GM19023 (cell line): ENCODE measurements around the gene AP1M1.
"Not testable (repeated sequence)": the region's sequence is repeated elsewhere in the genome, so short reads cannot be mapped to it uniquely, and the experiment has no call there.

Source experiments
- ATAC-seq: cut with Tn5 transposase; IDR thresholded peaks from one replicate; pipeline ENCODE4 v1.9.1; 2021; ENCODE audit warnings: mild to moderate bottlenecking, moderate library complexity; ENCODE audit not compliant: unreplicated experiment

Gene AP1M1

GRCh38 chr19:16259385-16260159 is 61.9 kb downstream of the AP1M1 start:
- no peak for ATAC-seq

GRCh38 chr19:16260160-16260811 is 62.6 kb downstream of the AP1M1 start:
- no peak for ATAC-seq

DNA sequence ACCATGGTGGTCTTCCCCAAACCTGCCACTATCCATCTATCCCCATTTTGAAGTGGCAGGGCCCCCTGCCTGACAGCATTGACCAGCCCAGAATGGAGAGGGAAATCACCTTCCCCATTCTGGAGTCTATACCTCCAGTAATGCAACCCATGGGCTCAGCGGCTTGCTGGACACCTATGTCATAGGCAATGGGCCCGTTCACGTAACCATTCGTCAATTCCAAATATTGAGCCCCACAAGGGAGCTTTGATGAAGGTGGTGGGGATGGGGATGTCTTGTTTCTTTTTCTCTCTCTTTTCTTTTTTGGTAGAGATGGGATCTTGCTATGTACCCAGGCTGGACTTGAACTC is 63.1 kb downstream of the AP1M1 start:
- ATAC-seq = no peak

DNA sequence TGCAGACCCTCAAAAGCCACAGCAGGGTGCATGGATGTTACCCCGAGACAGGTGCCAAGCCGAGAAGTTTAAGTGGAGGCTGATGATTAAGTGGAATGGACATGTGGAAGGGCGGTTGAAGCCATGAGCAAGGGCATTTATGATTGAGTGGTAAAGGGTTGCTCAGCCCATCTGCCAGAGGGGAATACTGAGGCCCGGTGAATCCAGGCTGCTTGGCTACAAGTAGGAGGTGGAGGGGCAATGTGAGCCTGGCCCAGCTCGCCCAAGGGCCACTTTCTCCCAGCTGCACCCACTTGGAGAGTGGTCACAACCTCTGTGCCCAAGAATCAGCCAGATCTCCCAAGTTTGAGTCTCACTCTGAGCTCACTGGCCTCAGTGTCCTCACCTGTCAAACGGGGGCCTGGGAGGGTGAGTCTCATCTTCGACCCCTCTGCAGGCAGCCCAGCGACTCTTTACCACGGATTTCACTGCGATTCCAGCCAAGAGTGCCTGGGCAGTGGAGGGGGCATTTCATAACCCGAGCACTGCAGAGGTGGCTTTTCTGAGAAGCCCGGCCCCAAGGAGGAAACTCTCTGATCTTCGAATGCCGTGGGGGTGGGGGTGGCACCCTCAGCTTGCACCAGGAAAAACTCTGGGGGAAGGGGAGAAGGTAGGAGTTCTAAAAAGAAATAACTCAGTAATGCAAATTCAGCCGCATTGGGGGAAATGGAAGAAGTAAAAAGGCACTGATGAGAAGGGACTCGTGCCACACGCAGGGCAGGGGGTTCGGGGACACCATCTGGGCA is 64.1 kb downstream of the AP1M1 start:
- no peak for ATAC-seq

- ATAC-seq = no peak
Observed at GRCh38 chr19:16262618-16263017, 64.9 kb downstream of the AP1M1 start.

GRCh38 chr19:16263141-16263761 is 65.5 kb downstream of the AP1M1 start:
- ATAC-seq = no peak

GRCh38 chr19:16265205-16265604 is 67.5 kb downstream of the AP1M1 start:
- no peak for ATAC-seq

GRCh38 chr19:16265890-16266585 is 68.3 kb downstream of the AP1M1 start:
- no peak for ATAC-seq

GRCh38 chr19:16266586-16266942 is 68.9 kb downstream of the AP1M1 start:
- ATAC-seq = no peak

GRCh38 chr19:16268676-16269319 is 71.1 kb downstream of the AP1M1 start:
- ATAC-seq = no peak

GRCh38 chr19:16272945-16273344 is 75.2 kb downstream of the AP1M1 start:
- no peak for ATAC-seq

- ATAC-seq = no peak
Observed at GRCh38 chr19:16274447-16274846, 76.7 kb downstream of the AP1M1 start.

- no peak for ATAC-seq
Observed at GRCh38 chr19:16280306-16280705, 82.6 kb downstream of the AP1M1 start.

GRCh38 chr19:16281743-16282142 is 84.0 kb downstream of the AP1M1 start:
- ATAC-seq = no peak

- ATAC-seq = no peak
Observed at GRCh38 chr19:16283210-16284061, 85.7 kb downstream of the AP1M1 start.

DNA sequence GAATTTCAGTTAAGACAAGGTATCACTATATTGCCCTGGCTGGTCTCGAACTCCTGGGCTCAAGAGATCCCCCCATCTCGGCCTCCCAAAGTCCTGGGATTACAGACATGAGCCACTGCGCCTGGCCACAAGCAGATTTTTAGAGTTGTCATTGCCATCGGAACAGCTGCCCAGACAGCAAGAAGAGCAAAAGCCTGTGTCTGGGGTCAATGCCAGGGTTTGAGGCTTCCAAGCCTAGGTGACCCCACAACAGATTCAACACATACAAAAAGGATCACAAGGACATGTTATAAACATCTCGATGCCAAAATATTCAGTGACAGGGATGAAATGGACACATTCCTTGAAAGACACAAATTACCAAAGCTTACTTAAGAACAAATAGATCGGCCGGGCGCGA is 86.8 kb downstream of the AP1M1 start:
- ATAC-seq = no peak

DNA sequence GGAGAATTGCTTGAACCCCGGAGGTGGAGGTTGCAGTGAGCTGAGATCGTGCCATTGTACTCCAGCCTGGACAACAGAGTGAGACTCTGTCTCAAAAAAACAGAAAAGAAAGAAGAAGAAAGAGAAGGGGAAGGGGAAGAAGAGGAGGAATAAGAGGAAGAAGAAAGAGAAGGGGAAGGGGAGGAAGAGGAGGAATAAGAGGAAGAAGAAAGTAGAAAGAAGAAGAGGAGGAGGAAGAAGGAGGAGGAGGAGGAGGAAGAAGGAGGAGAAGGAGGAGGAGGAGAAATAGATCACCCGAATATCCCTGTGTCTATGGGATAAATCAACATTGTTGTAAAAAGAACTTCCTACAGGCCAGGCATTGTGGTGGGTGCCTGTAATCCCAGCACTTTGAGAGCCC is 87.4 kb downstream of the AP1M1 start:
- not testable (repeated sequence) for ATAC-seq

- ATAC-seq = no peak
Observed at GRCh38 chr19:16285769-16286498, 88.2 kb downstream of the AP1M1 start.

DNA sequence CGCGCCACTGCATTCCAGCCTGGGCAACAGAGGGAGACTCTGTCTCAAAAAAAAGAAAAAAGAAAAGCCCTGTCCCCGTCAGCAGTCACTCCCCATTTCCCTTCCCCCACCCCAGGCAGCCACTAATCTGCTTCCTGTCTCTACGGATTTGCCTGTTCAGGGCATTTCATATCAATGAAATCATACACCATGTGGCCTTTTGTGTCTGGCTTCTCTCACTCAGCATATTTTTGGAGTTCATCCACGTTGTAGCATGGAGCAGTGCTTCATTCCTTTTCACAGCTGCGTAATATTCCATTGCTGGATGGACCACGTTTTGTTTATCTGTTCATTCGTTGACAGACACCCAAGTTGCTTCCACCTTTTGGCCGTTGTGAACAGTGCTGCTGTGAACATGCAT is 90.8 kb downstream of the AP1M1 start:
- ATAC-seq = no peak
